HG03064 (cell line): ENCODE results near the gene LLPH.

Experiments used
- ATAC-seq: cut with Tn5 transposase; IDR thresholded peaks from one replicate; pipeline ENCODE4 v1.9.1; 2021; ENCODE audit warnings: low read depth; ENCODE audit not compliant: unreplicated experiment

Gene LLPH

GRCh38 chr12:66144791-66145754 is 14.5 kb upstream of the LLPH start:
- no peak for ATAC-seq

DNA sequence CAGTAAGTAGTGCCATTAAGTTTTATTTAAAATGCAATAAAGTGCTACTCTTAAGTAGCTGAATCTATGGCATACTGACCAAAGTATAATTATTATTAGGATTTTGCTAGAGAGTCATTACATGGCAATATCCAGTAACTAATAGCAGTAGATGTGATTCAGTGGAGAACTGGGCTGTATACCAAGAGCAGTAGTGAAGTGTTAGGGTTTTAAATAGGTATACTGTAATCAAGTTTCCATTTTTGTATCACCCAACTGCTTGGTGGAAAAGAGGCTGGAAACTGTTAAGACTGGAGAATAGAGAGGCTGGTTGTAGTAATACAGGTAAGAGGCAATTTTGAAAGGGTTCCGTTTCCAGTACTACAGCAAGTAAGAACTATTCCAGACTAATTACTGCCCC is 13.3 kb upstream of the LLPH start:
- no peak for ATAC-seq

GRCh38 chr12:66142826-66143225 is 12.3 kb upstream of the LLPH start:
- no peak for ATAC-seq

- no peak for ATAC-seq
Measured at GRCh38 chr12:66141299-66141698, 10.7 kb upstream of the LLPH start.

DNA sequence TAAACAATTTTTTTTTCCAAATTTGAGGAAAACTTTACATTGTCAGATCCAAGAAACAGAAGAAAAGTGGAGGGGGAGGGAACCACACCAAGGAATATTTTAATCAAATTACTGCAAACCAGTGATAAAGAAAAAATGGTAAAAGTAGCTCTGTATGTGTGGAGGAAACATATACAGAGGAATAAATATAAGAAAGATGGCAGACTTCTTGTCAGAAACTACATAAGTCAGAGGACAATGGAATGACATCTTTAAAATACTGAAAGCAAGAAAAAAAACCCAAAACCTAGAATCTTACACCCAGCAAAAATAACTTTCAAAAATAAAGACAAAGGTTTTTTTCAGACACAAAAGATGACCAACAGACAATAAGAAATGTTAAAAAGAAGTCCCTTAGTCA is 10.2 kb upstream of the LLPH start:
- ATAC-seq = no peak

DNA sequence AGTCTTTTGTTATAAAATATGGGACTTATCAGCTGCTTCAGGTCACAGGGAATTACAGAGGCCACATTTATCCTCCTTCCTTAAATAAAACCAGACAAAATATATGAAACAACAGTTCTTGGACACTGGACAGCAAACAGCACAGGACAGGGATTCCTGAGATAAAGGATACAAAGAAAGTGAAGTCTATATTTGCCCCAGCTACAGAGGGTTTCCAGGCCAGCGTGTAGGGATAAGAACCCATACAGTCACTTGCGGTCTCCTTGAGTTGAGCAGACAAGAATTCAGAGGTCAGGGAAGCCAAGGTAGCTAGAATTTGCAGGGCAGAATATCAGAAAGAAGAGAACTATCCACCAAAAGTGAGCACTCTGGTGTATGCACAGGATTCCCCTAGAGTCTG is 8.8 kb upstream of the LLPH start:
- ATAC-seq = no peak

GRCh38 chr12:66137937-66138336 is 7.4 kb upstream of the LLPH start:
- no peak for ATAC-seq

DNA sequence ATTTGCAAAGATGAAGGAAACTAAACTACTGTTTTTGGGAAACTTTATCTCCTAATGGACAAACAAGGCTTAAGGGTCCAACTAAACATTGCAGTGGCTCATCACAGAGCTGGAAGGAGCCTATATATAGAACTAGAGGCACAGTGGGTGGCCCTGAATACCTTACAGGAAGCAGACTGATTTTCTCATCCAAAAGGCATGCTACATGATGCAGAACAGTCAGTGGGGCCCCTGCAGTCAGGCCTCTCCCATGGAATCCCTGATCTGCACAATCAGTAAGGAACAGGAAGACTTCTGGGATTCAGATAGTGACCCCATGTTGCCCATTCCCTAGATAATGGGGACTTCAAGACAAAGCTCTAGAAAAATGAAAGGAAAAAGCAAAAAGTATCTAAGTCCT is 1.9 kb upstream of the LLPH start:
- no peak for ATAC-seq

- no peak for ATAC-seq
Measured at GRCh38 chr12:66131067-66131688, 628 bp upstream of the LLPH start.

GRCh38 chr12:66129934-66130266 is 650 bp downstream of the LLPH start:
- ATAC-seq = no peak

- no peak for ATAC-seq
Measured at GRCh38 chr12:66127650-66128049, 2.9 kb downstream of the LLPH start.

- ATAC-seq = no peak
Measured at GRCh38 chr12:66120477-66120876, 10.1 kb downstream of the LLPH start.

GRCh38 chr12:66119870-66120241 is 10.7 kb downstream of the LLPH start:
- no peak for ATAC-seq

DNA sequence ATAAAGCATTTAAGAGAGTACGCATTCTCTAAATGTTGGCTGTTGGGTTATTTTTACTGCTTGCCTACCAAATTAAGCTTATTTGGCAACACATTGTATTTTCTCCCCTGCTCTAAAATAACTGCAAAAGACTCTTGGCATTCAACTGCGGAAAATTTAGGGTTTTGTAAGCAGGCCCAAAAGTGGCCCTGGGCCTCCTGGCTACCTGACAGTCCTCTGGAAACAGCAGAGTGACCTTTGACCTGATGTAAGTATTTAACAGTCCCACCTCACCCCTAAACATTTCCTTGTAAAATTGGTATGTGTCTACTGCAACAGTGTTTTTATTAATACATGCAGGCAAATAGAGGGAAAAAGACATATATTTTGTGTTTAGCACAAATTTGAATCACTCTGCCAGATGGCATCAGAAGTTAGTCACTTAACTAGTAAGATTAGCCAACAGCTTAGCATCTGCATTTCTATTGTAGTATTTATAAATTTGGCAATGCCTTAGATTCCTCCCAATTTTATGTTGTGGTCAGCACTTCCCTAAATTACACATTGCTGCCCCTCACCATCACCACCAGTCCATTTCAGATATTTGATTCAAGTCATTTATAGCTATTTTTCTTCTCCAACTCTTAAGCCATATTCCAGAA is 11.2 kb downstream of the LLPH start:
- no peak for ATAC-seq

DNA sequence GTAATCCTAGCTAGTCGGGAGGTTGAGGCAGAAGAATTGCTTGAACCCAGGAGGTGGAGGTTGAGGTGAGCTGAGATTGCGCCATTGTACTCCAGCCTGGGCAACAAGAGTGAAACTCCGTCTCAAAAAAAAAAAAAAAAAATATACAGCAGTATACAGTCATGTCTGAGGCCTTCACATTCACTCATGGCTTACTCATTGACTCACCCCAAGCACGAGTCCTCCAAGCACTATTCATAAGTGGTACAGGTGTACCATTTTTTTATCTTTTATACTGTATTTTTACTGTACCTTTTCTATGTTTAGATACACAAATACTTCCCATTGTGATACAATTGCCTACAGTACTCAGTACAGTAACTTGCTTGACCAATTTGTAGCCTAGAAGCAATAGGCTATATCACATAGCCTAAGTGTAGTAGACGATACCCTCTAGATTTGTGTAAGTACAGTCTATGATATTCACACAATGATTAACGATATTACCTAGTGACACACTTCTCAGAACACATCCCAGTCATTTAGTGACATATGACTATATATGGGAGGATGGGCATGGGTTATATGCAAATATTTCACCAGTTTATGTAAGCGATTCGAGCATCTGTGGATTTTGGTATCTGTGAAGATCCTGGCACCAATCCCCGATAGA is 12.2 kb downstream of the LLPH start:
- no peak for ATAC-seq

DNA sequence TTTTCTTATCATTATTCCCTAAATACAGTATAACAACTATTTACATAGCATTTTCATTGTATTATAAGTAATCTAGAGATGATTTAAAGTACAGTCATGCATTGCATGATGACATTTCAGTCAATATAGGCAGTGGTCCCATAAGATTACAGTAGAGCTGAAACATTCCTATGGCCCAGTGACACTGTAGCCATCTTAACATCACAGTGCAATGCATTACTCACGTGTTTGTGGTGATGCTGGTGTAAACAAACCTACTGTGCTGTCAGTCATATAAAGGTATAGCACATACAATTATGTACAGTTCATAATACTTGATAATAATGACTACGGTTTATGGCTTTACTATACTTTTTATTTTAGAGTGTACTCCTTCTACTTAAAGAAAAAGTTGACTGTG is 13.3 kb downstream of the LLPH start:
- no peak for ATAC-seq

DNA sequence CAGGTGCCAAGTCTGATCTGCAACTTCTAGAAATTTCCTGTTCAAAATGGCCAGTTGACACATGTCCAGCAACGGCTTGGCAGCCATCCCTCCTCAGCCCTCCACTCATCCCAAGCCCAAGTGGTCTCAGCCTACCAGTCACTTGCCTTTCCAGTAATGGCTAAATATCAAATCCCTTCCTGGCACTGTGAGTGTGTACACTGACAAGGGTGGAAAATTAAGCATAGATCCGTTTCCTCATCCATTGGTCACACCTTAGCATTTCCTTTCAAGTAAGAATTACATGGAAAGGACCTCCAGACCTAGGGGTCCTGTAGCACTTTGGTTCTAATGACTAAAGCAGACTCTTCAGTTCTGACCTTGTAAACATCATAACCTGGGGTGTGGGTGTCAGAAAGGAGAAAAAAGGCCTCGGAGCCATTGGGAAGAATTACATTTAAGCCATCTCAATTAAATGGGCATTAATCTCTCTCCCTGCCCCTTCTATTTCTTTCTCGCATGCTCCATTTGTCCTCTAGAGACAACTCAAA is 15.4 kb downstream of the LLPH start:
- no peak for ATAC-seq

- ATAC-seq = no peak
Measured at GRCh38 chr12:66113471-66113870, 17.1 kb downstream of the LLPH start.

- ATAC-seq = no peak
Measured at GRCh38 chr12:66111605-66112004, 18.9 kb downstream of the LLPH start.

- no peak for ATAC-seq
Measured at GRCh38 chr12:66109056-66109455, 21.5 kb downstream of the LLPH start.

DNA sequence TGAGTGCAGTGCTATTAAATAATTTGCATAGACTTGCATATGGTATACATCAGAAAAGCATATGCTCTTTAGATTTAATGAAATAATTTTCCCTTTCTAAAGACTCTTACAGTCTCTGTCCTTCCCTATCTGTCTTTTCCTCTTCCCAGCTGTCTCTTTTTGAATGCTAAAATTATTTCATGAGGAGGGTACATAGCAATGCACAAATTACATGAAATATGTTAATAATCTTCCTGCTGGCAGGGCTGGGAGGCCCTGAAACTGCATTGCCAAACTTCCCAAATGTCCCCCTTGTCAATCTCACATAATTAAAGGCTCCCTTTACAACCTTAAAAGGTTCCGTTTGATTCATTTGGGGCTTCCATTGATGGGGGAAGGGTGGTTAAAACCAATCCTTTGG is 22.2 kb downstream of the LLPH start:
- ATAC-seq = no peak
